GM18498 (cell line): ENCODE measurements around the gene CDC7.

Source experiments
- ATAC-seq: cut with Tn5 transposase; IDR thresholded peaks from one replicate; pipeline ENCODE4 v1.9.1; 2021; ENCODE audit warnings: mild to moderate bottlenecking, moderate library complexity; ENCODE audit not compliant: unreplicated experiment

CDC7 gene

DNA sequence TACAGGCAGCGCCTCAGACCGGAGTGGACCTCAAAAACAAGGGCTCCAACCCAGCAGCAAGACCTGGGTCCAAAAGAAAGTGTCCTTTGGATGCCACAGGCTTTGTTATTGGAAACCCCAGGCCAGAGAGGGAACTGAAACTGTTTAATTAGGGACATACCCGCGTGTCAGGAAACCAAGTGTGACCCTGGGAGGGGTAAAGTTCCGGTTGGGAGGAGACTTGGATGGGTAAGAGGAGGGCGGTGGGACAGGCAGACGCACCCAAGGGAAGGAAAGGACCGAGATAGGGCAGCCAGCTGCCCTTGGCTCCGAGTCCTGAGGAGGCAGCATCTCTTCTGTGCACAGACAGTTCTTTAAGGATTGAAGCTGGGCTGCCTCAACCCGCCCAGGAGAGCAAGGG lies 71.4 kb downstream of the CDC7 start:
- ATAC-seq = peak; percentile 91
